Gastroesophageal sphincter (tissue), 4 donors: ENCODE data around the gene ART3. TPM values are rescaled to one million over a fixed set of nuclear protein-coding genes. Genes with fewer than 3 reads are reported as not detected.

ENCODE experiments used
- ATAC-seq: fragments of 150-250 bp; one replicate; pipeline ENCODE4 v1.9.1; 2016; ENCODE audit warnings: mild to moderate bottlenecking, moderate library complexity
- H3K27ac ChIP-seq, 4 donors: fragments of 200-600 bp; sonication (generic) in 3 of 4; 1 replicate in 3 of 4; 2 replicates in 1 of 4; pipeline ENCODE4 v1.5.1; 2016 to 2019
- H3K27me3 ChIP-seq: fragments of 200-600 bp; sonication (generic); one replicate; pipeline ENCODE4 v1.5.1; 2019
- H3K36me3 ChIP-seq, 2 donors: fragments of 200-600 bp; sonication (generic); one replicate each; pipeline ENCODE4 v1.5.1; 2019; ENCODE audit warnings: control low read depth in 1 of 2
- H3K4me1 ChIP-seq, 3 donors: fragments of 200-600 bp; sonication (generic); 1 replicate in 2 of 3; 2 replicates in 1 of 3; pipeline ENCODE4 v1.5.1; 2016 to 2019; ENCODE audit warnings: control low read depth in 2 of 3
- H3K4me3 ChIP-seq, 2 donors: fragments of 200-600 bp; sonication (generic); one replicate each; pipeline ENCODE4 v1.5.1; 2019; ENCODE audit warnings: mild to moderate bottlenecking in 1 of 2, moderate library complexity in 1 of 2
- H3K9me3 ChIP-seq, 3 donors: fragments of 200-600 bp; sonication (generic); one replicate each; pipeline ENCODE4 v1.5.1; 2017 to 2019; ENCODE audit warnings: control low read depth in 2 of 3
- CTCF ChIP-seq, 4 experiments: fragments of 200-600 bp in 2 of 4; fragments of 450-650 bp in 2 of 4; sonication (generic) in 1 of 4; IDR thresholded peaks; one replicate each; pipeline ENCODE4 v1.5.1; 2017 to 2019; ENCODE audit warnings: antibody characterized with exemption in 4 of 4, mild to moderate bottlenecking in 2 of 4, moderate library complexity in 2 of 4
- EP300 ChIP-seq: sonication (generic); formaldehyde crosslinking; IDR thresholded peaks from one replicate; pipeline ENCODE4 v1.6.1; 2017; ENCODE audit warnings: antibody characterized with exemption, mild to moderate bottlenecking
- POLR2A ChIP-seq, 2 donors: fragments of 450-650 bp; IDR thresholded peaks; one replicate each; pipeline ENCODE4 v1.6.1; 2017; ENCODE audit warnings: antibody characterized with exemption in 2 of 2, mild to moderate bottlenecking in 2 of 2, moderate library complexity in 1 of 2
- POLR2AphosphoS5 ChIP-seq: sonication (generic); formaldehyde crosslinking; IDR thresholded peaks from one replicate; pipeline ENCODE4 v1.6.1; 2017; ENCODE audit warnings: antibody characterized with exemption
- WGBS, 2 donors: methylation state at CpG; one replicate each; pipeline ENCODE4 v1.1.5; 2018; ENCODE audit warnings: low coverage in 1 of 2; 5-methylcytosine and 5-hydroxymethylcytosine counted together
- total RNA-seq, 4 donors: library from RNA; depleted of rRNA; stranded (reverse); fragments of >200 nt; gene quantifications; one replicate each; pipeline ENCODE4 v1.1.0, GENCODE V29; 2016

Gene ART3
- total RNA-seq, 4 donors from 2014 or later = 2.3 to 22.6 (median 7.8) TPM

- no peaks in the 10 kb centered on the region for H3K27me3 ChIP-seq
- peaks cover 2 to 36% of the 10 kb centered on the region in 2 donors for H3K36me3 ChIP-seq
- ATAC-seq = no peak
- H3K27ac ChIP-seq = no peak overlapping the region
- 79 to 100% methylated on average over 1 to 2 of the region's 3 CpGs for WGBS, 2 donors
- peaks cover 0 to 7% (median 0%) of the 10 kb centered on the region in 3 donors for H3K4me1 ChIP-seq
- no peaks in the 10 kb centered on the region for H3K9me3 ChIP-seq
- no peak for TF ChIP-seq CTCF (IDR thresholded peaks at IDR 0.05)
- no peak for TF ChIP-seq EP300
- no peak for TF ChIP-seq POLR2A (IDR thresholded peaks at IDR 0.05)
- no peak for TF ChIP-seq POLR2AphosphoS5
- H3K4me3 ChIP-seq = no peak overlapping the region
These were observed 81.5 kb downstream of the ART3 start for GRCh38 chr4:76155979-76156378.

GRCh38 chr4:76156635-76157034 is 82.1 kb downstream of the ART3 start:
- Histone ChIP-seq H3K36me3 (peaks cover 2 to 43% of the 10 kb centered on the region in 2 donors), H3K27me3 (no peaks in the 10 kb centered on the region), H3K4me3 (no peak overlapping the region), H3K4me1 (peaks cover 0 to 7% (median 0%) of the 10 kb centered on the region in 3 donors), H3K9me3 (no peaks in the 10 kb centered on the region), H3K27ac (no peak overlapping the region)
- no peak for TF ChIP-seq CTCF (IDR thresholded peaks at IDR 0.05)
- TF ChIP-seq POLR2A (IDR thresholded peaks at IDR 0.05) = no peak
- TF ChIP-seq POLR2AphosphoS5 = no peak
- TF ChIP-seq EP300 = no peak
- WGBS, 2 donors = 0 to 11% methylated on average over 2 of the region's 2 CpGs
- no peak for ATAC-seq

- 44 to 61% methylated on average over 2 of the region's 2 CpGs for WGBS, 2 donors
These were observed 85.8 kb downstream of the ART3 start for GRCh38 chr4:76160355-76160754.

More at GRCh38 chr4:76160355-76160754, 85.8 kb downstream of the ART3 start:
- Histone ChIP-seq H3K4me3 (no peak overlapping the region), H3K27me3 (no peaks in the 10 kb centered on the region), H3K36me3 (peaks cover 5 to 79% of the 10 kb centered on the region in 2 donors), H3K9me3 (no peaks in the 10 kb centered on the region), H3K27ac (no peak overlapping the region), H3K4me1 (peaks cover 0 to 7% (median 0%) of the 10 kb centered on the region in 3 donors)
- no peak for TF ChIP-seq POLR2AphosphoS5
- TF ChIP-seq EP300 = no peak
- TF ChIP-seq CTCF (IDR thresholded peaks at IDR 0.05) = no peak
- TF ChIP-seq POLR2A (IDR thresholded peaks at IDR 0.05) = no peak
- no peak for ATAC-seq

Other genes starting within 250 kb of the ART3 start
- gene PPEF2, start 172.3 kb upstream of the ART3 start, total RNA-seq = not detected
- gene NAAA, start 133.7 kb upstream of the ART3 start, total RNA-seq = 10 to 100 TPM; 33.5 to 90.5 (median 35.4) TPM
- 10 to 100 TPM; 35.0 to 42.5 (median 35.7) TPM for gene SDAD1, start 83.8 kb upstream of the ART3 start, total RNA-seq
- gene CXCL9, start 67.2 kb upstream of the ART3 start, total RNA-seq = under 1 TPM in 2 of 4 donors, not detected in 2; 0.13 to 0.31 TPM
- 1 to 10 TPM in 2 of 4 donors, not detected in 2; 1.7 to 2.1 TPM for gene CXCL10, start 51.2 kb upstream of the ART3 start, total RNA-seq
- under 1 TPM in 1 of 4 donors, not detected in 3; 0.59 TPM for gene CXCL11, start 38.6 kb upstream of the ART3 start, total RNA-seq
- 10 to 100 TPM; 32.2 to 58.0 (median 40.8) TPM for gene NUP54, start 73.7 kb downstream of the ART3 start, total RNA-seq
- 100 to 1,000 TPM; 121 to 169 (median 130) TPM for gene SCARB2, start 139.1 kb downstream of the ART3 start, total RNA-seq
- 1 to 10 TPM; 1.1 to 6.2 (median 4.0) TPM for gene FAM47E, start 177.0 kb downstream of the ART3 start, total RNA-seq
- gene STBD1, start 232.0 kb downstream of the ART3 start, total RNA-seq = 10 to 100 TPM; 18.1 to 25.4 (median 22.2) TPM